SU-DHL-6 (cell line): ENCODE results near the gene MGAT5.

Experiments used
- EZH2phosphoT487 ChIP-seq: fragments of 200-600 bp; sonication (generic), shearing (Covaris generic); conservative IDR thresholded peaks from 2 replicates; pipeline ENCODE4 v1.6.1; 2018; ENCODE audit warnings: mild to moderate bottlenecking, antibody characterized with exemption, low read length, moderate library complexity, mixed read lengths
- TF ChIP-seq, protein P1 (sequence below): fragments of 200-600 bp; sonication (generic); IDR thresholded peaks from one replicate; pipeline ENCODE4 v1.5.1; 2017; ENCODE audit warnings: antibody characterized with exemption, mild to moderate bottlenecking, low read length, moderate library complexity; ENCODE audit not compliant: insufficient read depth, poor library complexity, severe bottlenecking

DNA sequence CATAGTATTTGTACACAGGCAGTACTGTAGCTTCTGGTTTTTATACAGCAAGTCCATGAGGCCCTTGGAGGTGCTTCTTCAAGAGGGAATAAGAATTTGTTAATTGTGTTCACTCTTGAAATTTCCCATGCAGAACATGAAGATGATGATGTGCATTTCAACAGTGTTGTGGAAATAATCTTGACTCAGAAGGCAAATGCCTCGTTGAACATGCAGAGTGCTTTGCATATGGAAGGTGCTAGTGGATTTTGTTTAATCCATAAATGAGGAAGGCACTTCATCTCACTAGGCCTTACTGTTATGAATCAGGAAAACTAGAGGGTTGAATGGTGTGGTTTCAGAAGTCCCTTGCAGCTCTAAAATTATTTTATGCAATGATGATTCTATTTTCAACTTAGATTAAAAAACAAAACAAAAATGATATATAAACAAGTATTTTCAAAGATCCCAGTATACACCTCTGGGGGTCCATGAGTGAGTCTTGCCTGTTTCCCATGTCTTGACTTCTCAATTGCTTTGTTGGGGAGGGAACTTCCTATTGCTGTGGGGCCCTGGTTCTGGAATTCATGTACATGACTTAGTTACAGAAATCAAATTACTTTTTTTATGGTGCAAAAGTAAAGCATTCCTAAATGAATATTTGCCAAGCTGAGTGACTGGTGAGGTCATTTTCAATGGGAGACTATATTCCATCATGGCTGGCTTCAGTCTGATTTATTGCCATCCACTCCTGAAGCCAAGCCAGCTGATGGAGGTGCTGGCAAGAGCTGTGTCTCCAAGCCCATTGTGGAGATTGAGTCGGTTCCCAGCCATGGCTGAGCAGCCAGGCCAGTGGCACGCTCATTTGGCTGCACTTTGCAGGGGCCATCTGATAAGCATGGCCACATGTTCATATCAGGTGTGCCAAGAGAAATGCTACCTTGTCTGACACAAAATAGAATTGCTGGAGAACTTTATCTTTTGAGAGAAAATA, 56.5 kb downstream of the MGAT5 start:
- TF ChIP-seq, protein P1, sequence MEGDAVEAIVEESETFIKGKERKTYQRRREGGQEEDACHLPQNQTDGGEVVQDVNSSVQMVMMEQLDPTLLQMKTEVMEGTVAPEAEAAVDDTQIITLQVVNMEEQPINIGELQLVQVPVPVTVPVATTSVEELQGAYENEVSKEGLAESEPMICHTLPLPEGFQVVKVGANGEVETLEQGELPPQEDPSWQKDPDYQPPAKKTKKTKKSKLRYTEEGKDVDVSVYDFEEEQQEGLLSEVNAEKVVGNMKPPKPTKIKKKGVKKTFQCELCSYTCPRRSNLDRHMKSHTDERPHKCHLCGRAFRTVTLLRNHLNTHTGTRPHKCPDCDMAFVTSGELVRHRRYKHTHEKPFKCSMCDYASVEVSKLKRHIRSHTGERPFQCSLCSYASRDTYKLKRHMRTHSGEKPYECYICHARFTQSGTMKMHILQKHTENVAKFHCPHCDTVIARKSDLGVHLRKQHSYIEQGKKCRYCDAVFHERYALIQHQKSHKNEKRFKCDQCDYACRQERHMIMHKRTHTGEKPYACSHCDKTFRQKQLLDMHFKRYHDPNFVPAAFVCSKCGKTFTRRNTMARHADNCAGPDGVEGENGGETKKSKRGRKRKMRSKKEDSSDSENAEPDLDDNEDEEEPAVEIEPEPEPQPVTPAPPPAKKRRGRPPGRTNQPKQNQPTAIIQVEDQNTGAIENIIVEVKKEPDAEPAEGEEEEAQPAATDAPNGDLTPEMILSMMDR, result no peak
- TF ChIP-seq EZH2phosphoT487, result no peak
